Panc1 (cell line): ENCODE results near the gene CHAF1B. TPM values are rescaled to one million over a fixed set of nuclear protein-coding genes. Genes with fewer than 3 reads are reported as not detected.

ENCODE experiments used
- ATAC-seq: fragments of 200-7000 bp; cut with Tn5 transposase; 2 replicates; pipeline ENCODE4 v1.9.1; 2020; ENCODE audit warnings: mild to moderate bottlenecking, moderate library complexity
- BruUV-seq: library from RNA; stranded (reverse); fragments of 400-500 nt; replicated peaks from 2 replicates; lab custom pipeline; 2021; lab: Mats Ljungman, UMichigan
- CTCF ChIA-PET: fragments of 300-600 bp; sonication (Branson Sonifier 250); formaldehyde crosslinking; loops from one replicate; lab custom pipeline; 2022; ENCODE audit warnings: antibody characterized with exemption; lab: Charles Lee
- POLR2A ChIA-PET: fragments of 300-600 bp; sonication (Branson Sonifier 250); formaldehyde crosslinking; loops from one replicate; lab custom pipeline; 2022; ENCODE audit warnings: antibody characterized with exemption; lab: Charles Lee
- DNase-seq: peaks from one replicate; pipeline ENCODE4 v3.0.0-alpha.2; 2010; ENCODE audit warnings: low read depth, low spot score
- H3K27ac ChIP-seq: 2 replicates; pipeline ENCODE4 v1.5.1; 2011; ENCODE audit warnings: mild to moderate bottlenecking, low read length, inconsistent platforms
- H3K27me3 ChIP-seq: fragments of 200-500 bp; sonication (Bioruptor generic); 2 replicates; pipeline ENCODE4 v1.6.0; 2014; ENCODE audit warnings: low read length, inconsistent platforms; ENCODE audit not compliant: control insufficient read depth, insufficient read depth
- H3K36me3 ChIP-seq: fragments of 200-500 bp; sonication (Bioruptor generic); 2 replicates; pipeline ENCODE4 v1.5.1; 2014; ENCODE audit warnings: inconsistent platforms, mild to moderate bottlenecking, low read length, moderate library complexity; ENCODE audit not compliant: control insufficient read depth, insufficient read depth
- H3K4me1 ChIP-seq: 2 replicates; pipeline ENCODE4 v1.5.1; 2011; ENCODE audit warnings: inconsistent platforms, mild to moderate bottlenecking, low read length, moderate library complexity; ENCODE audit not compliant: control insufficient read depth, insufficient read depth
- H3K4me3 ChIP-seq, 2 experiments: 2 replicates each; pipeline ENCODE4 v1.5.1; 2011 to 2012; ENCODE audit warnings: low read depth in 2 of 2, low read length in 2 of 2, mild to moderate bottlenecking in 2 of 2, inconsistent platforms in 1 of 2, moderate library complexity in 1 of 2
- H3K9me3 ChIP-seq: fragments of 200-500 bp; sonication (Bioruptor generic); 2 replicates; pipeline ENCODE4 v1.5.1; 2014; ENCODE audit warnings: low read depth, mild to moderate bottlenecking, inconsistent platforms, low read length, moderate library complexity; ENCODE audit not compliant: control insufficient read depth, insufficient read depth
- CTCF ChIP-seq: fragments of 450-650 bp; IDR thresholded peaks from 2 replicates; pipeline ENCODE4 v1.5.1; 2017; ENCODE audit warnings: mild to moderate bottlenecking
- POLR2AphosphoS5 ChIP-seq: IDR thresholded peaks from 2 replicates; pipeline ENCODE4 v1.6.1; 2012; ENCODE audit warnings: mild to moderate bottlenecking, low read depth, low read length, moderate library complexity
- REST ChIP-seq, 2 experiments: IDR thresholded peaks; 2 replicates each; pipeline ENCODE4 v1.6.1; 2011 to 2012; ENCODE audit warnings: low read depth in 2 of 2, control low read depth in 1 of 2, low read length in 1 of 2, mild to moderate bottlenecking in 1 of 2, moderate library complexity in 1 of 2; ENCODE audit not compliant: insufficient read depth in 1 of 2
- SIN3A ChIP-seq: IDR thresholded peaks from 2 replicates; pipeline ENCODE4 v1.6.1; 2012; ENCODE audit warnings: low read depth, mild to moderate bottlenecking, low read length, moderate library complexity, borderline replicate concordance; ENCODE audit not compliant: insufficient read depth
- TCF7L2 ChIP-seq: IDR thresholded peaks from 2 replicates; pipeline ENCODE4 v1.6.1; 2011; ENCODE audit warnings: mild to moderate bottlenecking, low read depth, low read length, inconsistent platforms
- in situ Hi-C: cut with HindIII; loops from 2 replicates; pipeline ENCODE4 v1.10.0; 2016; ENCODE audit warnings: low sequenced_read_pairs, low pct_unique_long_range_greater_than_20kb
- intact Hi-C: fragments of 100-400 bp; cut with micrococcal nuclease; formaldehyde crosslinking; loops from one replicate; pipeline ENCODE4 v1.10.0; 2022; ENCODE audit not compliant: unreplicated experiment
- total RNA-seq: library from RNA; stranded (reverse); gene quantifications from one replicate; pipeline ENCODE4 v1.2.1, GENCODE V29; 2021; ENCODE audit not compliant: unreplicated experiment

The CHAF1B gene
- total RNA-seq, 1 experiment from 2014 or later, result 18.4 TPM

DNA sequence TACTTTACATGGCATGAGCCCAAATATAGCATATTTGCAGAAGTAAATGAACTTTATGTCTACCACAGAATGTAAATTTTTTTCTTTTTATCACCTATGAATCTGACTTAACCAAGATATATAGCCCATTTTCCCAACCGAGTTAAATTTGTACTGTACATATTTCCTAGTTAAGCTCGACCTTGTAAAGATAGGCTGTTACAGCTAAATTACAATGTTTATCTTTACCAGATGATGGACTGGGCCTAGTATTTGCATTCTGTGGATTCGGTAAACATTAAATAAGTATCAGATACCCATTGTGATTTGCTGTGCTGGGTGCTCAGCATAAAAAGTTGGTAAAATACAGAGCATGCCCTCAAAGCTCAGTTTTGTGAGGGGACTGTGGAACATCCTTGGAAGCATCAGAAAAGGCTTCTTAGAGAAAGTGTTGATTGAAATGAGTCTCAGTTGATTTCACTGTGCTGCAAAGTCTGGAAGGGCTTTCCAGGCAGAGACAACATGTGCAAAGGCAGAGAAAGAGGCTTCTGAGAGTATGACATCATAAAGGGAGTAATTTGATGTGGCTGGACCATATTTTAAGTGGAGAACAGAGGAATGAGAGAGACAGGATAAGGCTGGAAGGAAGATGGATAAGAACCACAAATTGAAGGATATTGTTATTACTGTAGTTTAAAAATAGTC, 37.8 kb upstream of the CHAF1B start:
- Histone ChIP-seq H3K4me1 (no peaks in the 10 kb centered on the region), H3K4me3 (no peak overlapping the region), H3K27ac (no peak overlapping the region), H3K27me3 (no peaks in the 10 kb centered on the region), H3K36me3 (peaks cover 23% of the 10 kb centered on the region), H3K9me3 (no peaks in the 10 kb centered on the region)
- TF ChIP-seq CTCF (no peak), SIN3A (no peak), TCF7L2 (no peak), REST (IDR thresholded peaks at IDR 0.05; ENCODE audit: insufficient read depth in 1 of 2, low read depth in 2 of 2, low read length in 1 of 2) (no peak), POLR2AphosphoS5 (no peak)
- ChIA-PET POLR2A (no interaction called here), CTCF (no interaction called here)
- in situ Hi-C loops, result no loop called here
- intact Hi-C loops, result no loop called here
- no TSS peak for BruUV-seq
- DNase-seq (no peak), ATAC-seq (no peak)

GRCh38 chr21:36347962-36348328, 37.2 kb upstream of the CHAF1B start:
- H3K4me3 ChIP-seq, result no peak overlapping the region
- ATAC-seq, result no peak
- TF ChIP-seq POLR2AphosphoS5 (no peak), REST (IDR thresholded peaks at IDR 0.05; ENCODE audit: insufficient read depth in 1 of 2, low read depth in 2 of 2, low read length in 1 of 2) (no peak), SIN3A (no peak), CTCF (no peak), TCF7L2 (no peak)
- peaks cover 23% of the 10 kb centered on the region for H3K36me3 ChIP-seq
- in situ Hi-C loops, result no loop called here
- no peak overlapping the region for H3K27ac ChIP-seq
- H3K27me3 ChIP-seq, result no peaks in the 10 kb centered on the region
- no peaks in the 10 kb centered on the region for H3K9me3 ChIP-seq
- CTCF ChIA-PET, result no interaction called here
- H3K4me1 ChIP-seq, result no peaks in the 10 kb centered on the region
- POLR2A ChIA-PET, result no interaction called here
- no TSS peak for BruUV-seq
- DNase-seq, result no peak
- intact Hi-C loops, result no loop called here
